Hematopoietic multipotent progenitor cell treated with erythropoietin and hydrocortisone succinate and interleukin-3 and kit ligand, for 6 days (in vitro differentiated cells): ENCODE data around the gene IGFBP4.
A peak's percentile ranks its signal among the peaks of the same experiment; 100 is the strongest.

ENCODE experiments used
- DNase-seq: peaks from one replicate; pipeline ENCODE4 v3.0.0-alpha.2; 2015

IGFBP4 gene

GRCh38 chr17:40457369-40457768 is 14.1 kb downstream of the IGFBP4 start:
- DNase-seq: no peak

GRCh38 chr17:40457964-40458791 is 14.9 kb downstream of the IGFBP4 start:
- DNase-seq: no peak

GRCh38 chr17:40458851-40459482 is 15.7 kb downstream of the IGFBP4 start:
- no peak for DNase-seq

GRCh38 chr17:40459636-40460603 is 16.7 kb downstream of the IGFBP4 start:
- no peak for DNase-seq

- no peak for DNase-seq
Measured at GRCh38 chr17:40460604-40460967, 17.3 kb downstream of the IGFBP4 start.

GRCh38 chr17:40460968-40461731 is 17.9 kb downstream of the IGFBP4 start:
- no peak for DNase-seq

- no peak for DNase-seq
Measured at GRCh38 chr17:40461732-40462342, 18.6 kb downstream of the IGFBP4 start.

- DNase-seq: no peak
Measured at GRCh38 chr17:40462343-40463121, 19.3 kb downstream of the IGFBP4 start.

- no peak for DNase-seq
Measured at GRCh38 chr17:40463122-40463550, 19.9 kb downstream of the IGFBP4 start.

- no peak for DNase-seq
Measured at GRCh38 chr17:40464392-40464855, 21.2 kb downstream of the IGFBP4 start.

GRCh38 chr17:40466298-40466971 is 23.2 kb downstream of the IGFBP4 start:
- DNase-seq: no peak

- DNase-seq: no peak
Measured at GRCh38 chr17:40467281-40467867, 24.1 kb downstream of the IGFBP4 start.

- DNase-seq: no peak
Measured at GRCh38 chr17:40468560-40468959, 25.3 kb downstream of the IGFBP4 start.

- DNase-seq: no peak
Measured at GRCh38 chr17:40469805-40470675, 26.8 kb downstream of the IGFBP4 start.

GRCh38 chr17:40470932-40471828 is 27.9 kb downstream of the IGFBP4 start:
- peak; percentile 29 for DNase-seq

- no peak for DNase-seq
Measured at GRCh38 chr17:40471846-40472732, 28.8 kb downstream of the IGFBP4 start.
